ENCODE results near the gene DVL1. TPM values are rescaled to one million over a fixed set of nuclear protein-coding genes. Genes with fewer than 3 reads are reported as not detected.

Gene DVL1
- total and polyA plus RNA-seq, 2 of the 13 experiments (the other 11 are each of a cell fraction or from before 2014, with no cell fraction given), result 30.8 to 60.4 TPM

DNA sequence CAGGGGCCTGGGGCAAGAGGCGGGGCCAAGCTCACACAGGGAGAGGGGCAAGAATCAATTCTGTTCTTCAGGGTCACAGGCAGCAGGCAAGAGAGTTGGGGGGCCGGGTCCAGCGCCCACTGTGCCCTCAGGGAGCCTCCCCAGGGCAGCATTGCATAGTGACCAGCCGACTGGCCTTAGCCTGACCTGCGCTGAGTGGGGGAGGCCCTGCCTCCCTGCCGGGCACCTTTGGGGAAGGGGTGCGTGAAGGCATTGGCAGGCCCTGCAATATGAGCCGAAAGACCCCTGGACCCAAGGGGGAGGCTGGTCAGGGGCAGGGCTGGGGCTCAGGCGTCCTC is 56.8 kb downstream of the DVL1 start (continued):
- no peak for TF ChIP-seq ZBTB3 (CRISPR knock-in tag; IDR thresholded peaks at IDR 0.05; ENCODE audit: borderline replicate concordance, low read depth)
- no peak for TF ChIP-seq CREB1 (IDR thresholded peaks at IDR 0.05)
- TF ChIP-seq CREB1 (CRISPR knock-in tag; IDR thresholded peaks at IDR 0.05), result no peak
- TF ChIP-seq ZNF414 (CRISPR knock-in tag; IDR thresholded peaks at IDR 0.05), result no peak
- no peak for TF ChIP-seq E2F5 (CRISPR knock-in tag; conservative IDR thresholded peaks at IDR 0.05)

DNA sequence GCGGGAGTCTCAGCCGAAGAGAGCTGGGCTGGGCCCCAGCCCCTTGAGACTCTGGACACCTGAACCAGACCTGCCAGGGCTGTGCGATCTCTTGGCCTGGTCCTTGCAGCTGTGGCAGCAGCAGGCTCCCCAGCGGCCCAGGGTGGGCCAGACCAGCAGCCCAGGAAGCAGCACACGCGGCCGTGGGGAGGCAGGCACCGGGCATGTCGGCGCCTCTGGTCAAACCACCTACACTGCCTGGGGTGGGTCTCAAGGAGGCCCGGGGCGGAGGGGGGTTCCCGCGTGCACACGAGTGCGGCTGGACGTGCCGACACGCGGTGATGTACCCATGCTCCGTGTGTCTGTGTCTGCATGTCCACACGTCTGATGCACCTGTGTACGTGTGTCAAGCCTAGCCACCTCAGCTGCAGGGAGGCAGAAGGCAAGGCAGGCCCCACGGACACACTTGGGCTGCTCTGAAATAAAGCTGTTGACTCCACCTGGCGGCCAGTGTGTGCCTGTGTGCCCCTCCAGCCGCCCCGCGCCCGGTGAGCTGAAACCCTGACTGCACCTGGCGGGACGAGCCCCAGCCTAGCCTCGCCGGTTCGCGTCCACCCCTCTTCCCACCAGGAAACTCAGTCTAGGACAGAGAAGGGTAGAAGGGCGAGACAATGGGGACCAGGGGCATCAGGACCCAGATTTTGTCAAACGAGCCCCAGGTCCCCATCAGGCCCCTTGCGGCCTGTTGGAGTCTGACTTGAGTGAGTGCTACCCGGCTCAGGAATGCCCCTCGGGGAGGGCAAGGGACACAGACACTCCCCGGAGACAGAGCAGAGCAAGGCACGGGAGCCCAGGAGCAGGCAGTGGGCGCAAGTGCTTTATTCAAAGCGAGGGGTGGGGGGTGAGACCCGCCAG is 57.4 kb downstream of the DVL1 start:
- Histone ChIP-seq H2AFZ (ENCODE audit: low read length) (no peak overlapping the region), H3K4me2 (ENCODE audit: low read depth, low read length) (no peak overlapping the region), H3K79me2 (ENCODE audit: insufficient read depth, low read length) (no peaks in the 10 kb centered on the region), H4K20me1 (ENCODE audit: insufficient read depth, low read length) (no peaks in the 10 kb centered on the region), H3K27ac (ENCODE audit: extremely low read length, insufficient read depth, low read length) (no peak overlapping the region), H3K27me3 (ENCODE audit: control insufficient read depth in 1 of 2, insufficient read depth in 2 of 2, low read length in 2 of 2) (no peaks in the 10 kb centered on the region), H3K4me1 (ENCODE audit: insufficient read depth, low read length) (peaks cover 11% of the 10 kb centered on the region), H3K36me3 (replicated peaks in 1 of 2; ENCODE audit: control insufficient read depth in 1 of 2, insufficient read depth in 2 of 2, low read length in 2 of 2) (no peaks in the 10 kb centered on the region; a peak in 1 of 5 replicates), H3K9ac (ENCODE audit: insufficient read depth, low read depth, low read length) (no peak overlapping the region), H3K9me3 (ENCODE audit: low read length) (no peaks in the 10 kb centered on the region), H3K4me3 (replicated peaks in 1 of 3; ENCODE audit: insufficient read depth in 1 of 3, low read depth in 2 of 3, low read length in 3 of 3) (no peak overlapping the region)
- in situ Hi-C loops (cut with HindIII; ENCODE audit: extremely low pct_ligation_motif_present, low pct_unique_long_range_greater_than_20kb) (no loop called here), intact Hi-C loops (cut with micrococcal nuclease; ENCODE audit: unreplicated experiment) (loop anchor here (5.0 kb wide), 1 partner anchor 169 kb away; no protein-coding TSS in a partner anchor)
- FAIRE-seq, result peak; percentile 28
- CTCF ChIA-PET (ENCODE audit: low intra/inter-chr PET ratio, low total read pairs), result interaction anchor here (1.5 kb wide), 1 partner anchor 170 kb away, joined by 4 read pairs; no protein-coding TSS in a partner anchor
- POLR2A ChIA-PET, result interaction anchor here (1.0 to 2.0 kb wide), 3 partner anchors 10 to 169 kb away, joined by 5 to 6 read pairs (median 5); no protein-coding TSS in a partner anchor
- ATAC-seq, result peak; percentile 71
- DNase-seq (ENCODE audit: low spot score), result peak; percentile 64
- WGBS (ENCODE audit: low lambda C conversion rate), result 68% methylated on average over 22 of the region's 45 CpGs
- BruUV-seq (replicated peaks), result no TSS peak
- TF ChIP-seq STAG1 (CRISPR knock-in tag; IDR thresholded peaks at IDR 0.05), result peak; percentile 86
- no peak for TF ChIP-seq TCF12 (IDR thresholded peaks at IDR 0.05)
- TF ChIP-seq TCF12 (CRISPR knock-in tag; IDR thresholded peaks at IDR 0.05), result 0 out of 2 replicates have a peak, but pooled peaks have one; percentile 13
- TF ChIP-seq, protein P1, sequence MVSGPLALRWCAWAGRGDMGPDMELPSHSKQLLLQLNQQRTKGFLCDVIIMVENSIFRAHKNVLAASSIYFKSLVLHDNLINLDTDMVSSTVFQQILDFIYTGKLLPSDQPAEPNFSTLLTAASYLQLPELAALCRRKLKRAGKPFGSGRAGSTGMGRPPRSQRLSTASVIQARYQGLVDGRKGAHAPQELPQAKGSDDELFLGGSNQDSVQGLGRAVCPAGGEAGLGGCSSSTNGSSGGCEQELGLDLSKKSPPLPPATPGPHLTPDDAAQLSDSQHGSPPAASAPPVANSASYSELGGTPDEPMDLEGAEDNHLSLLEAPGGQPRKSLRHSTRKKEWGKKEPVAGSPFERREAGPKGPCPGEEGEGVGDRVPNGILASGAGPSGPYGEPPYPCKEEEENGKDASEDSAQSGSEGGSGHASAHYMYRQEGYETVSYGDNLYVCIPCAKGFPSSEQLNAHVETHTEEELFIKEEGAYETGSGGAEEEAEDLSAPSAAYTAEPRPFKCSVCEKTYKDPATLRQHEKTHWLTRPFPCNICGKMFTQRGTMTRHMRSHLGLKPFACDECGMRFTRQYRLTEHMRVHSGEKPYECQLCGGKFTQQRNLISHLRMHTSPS (CRISPR knock-in tag; IDR thresholded peaks at IDR 0.05; ENCODE audit: low read depth), result 0 out of 2 replicates have a peak, but pooled peaks have one; percentile 35
- 0 out of 2 replicates have a peak, but pooled peaks have one; percentile 14 for TF ChIP-seq ZNF331 (CRISPR knock-in tag; IDR thresholded peaks at IDR 0.05)
- TF ChIP-seq ISX (CRISPR knock-in tag; conservative IDR thresholded peaks at IDR 0.05), result no peak
- TF ChIP-seq, protein P2, sequence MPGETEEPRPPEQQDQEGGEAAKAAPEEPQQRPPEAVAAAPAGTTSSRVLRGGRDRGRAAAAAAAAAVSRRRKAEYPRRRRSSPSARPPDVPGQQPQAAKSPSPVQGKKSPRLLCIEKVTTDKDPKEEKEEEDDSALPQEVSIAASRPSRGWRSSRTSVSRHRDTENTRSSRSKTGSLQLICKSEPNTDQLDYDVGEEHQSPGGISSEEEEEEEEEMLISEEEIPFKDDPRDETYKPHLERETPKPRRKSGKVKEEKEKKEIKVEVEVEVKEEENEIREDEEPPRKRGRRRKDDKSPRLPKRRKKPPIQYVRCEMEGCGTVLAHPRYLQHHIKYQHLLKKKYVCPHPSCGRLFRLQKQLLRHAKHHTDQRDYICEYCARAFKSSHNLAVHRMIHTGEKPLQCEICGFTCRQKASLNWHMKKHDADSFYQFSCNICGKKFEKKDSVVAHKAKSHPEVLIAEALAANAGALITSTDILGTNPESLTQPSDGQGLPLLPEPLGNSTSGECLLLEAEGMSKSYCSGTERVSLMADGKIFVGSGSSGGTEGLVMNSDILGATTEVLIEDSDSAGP (CRISPR knock-in tag; IDR thresholded peaks at IDR 0.05; ENCODE audit: borderline replicate concordance), result peak; percentile 70
- no peak for TF ChIP-seq CBFB (CRISPR knock-in tag; IDR thresholded peaks at IDR 0.05)
- TF ChIP-seq NRL (CRISPR knock-in tag; IDR thresholded peaks at IDR 0.05; ENCODE audit: borderline replicate concordance), result 0 out of 2 replicates have a peak, but pooled peaks have one; percentile 16
- 0 out of 2 replicates have a peak, but pooled peaks have one; percentile 58 for TF ChIP-seq FOXC1 (CRISPR knock-in tag; IDR thresholded peaks at IDR 0.05; ENCODE audit: borderline replicate concordance)
- no peak for TF ChIP-seq FOXA1 (IDR thresholded peaks at IDR 0.05)
- TF ChIP-seq FOXA1 (CRISPR knock-in tag; IDR thresholded peaks at IDR 0.05), result 0 out of 2 replicates have a peak, but pooled peaks have one; percentile 14

Measured in HepG2 (cell line).